HepG2 (cell line): Measurements from ENCODE around the gene SP5. TPM values are rescaled to one million over a fixed set of nuclear protein-coding genes. Genes with fewer than 3 reads are reported as not detected.
"Not testable (repeated sequence)": the region's sequence is repeated elsewhere in the genome, so short reads cannot be mapped to it uniquely, and the experiment has no call there.

Source experiments
- ATAC-seq: fragments of 200-7000 bp; cut with Tn5 transposase; 3 replicates; pipeline ENCODE4 v1.9.1; 2020; ENCODE audit warnings: mild to moderate bottlenecking, moderate library complexity
- BruUV-seq: library from RNA; stranded (reverse); fragments of 400-500 nt; replicated peaks from 2 replicates; lab custom pipeline; 2021; lab: Mats Ljungman, UMichigan
- CTCF ChIA-PET: fragments of 300-600 bp; formaldehyde crosslinking; extraction: SDS; loops from one replicate; lab custom pipeline; 2021; ENCODE audit warnings: low total read pairs, inconsistent platforms, low intra/inter-chr PET ratio; lab: Yijun Ruan, JAX
- POLR2A ChIA-PET: fragments of 350-600 bp; sonication (Branson Sonifier 250); formaldehyde crosslinking; loops from one replicate; lab custom pipeline; 2020; ENCODE audit warnings: antibody characterized with exemption, inconsistent platforms; lab: Yijun Ruan, JAX
- DNase-seq: peaks from one replicate; pipeline ENCODE4 v3.0.0-alpha.2; 2015; ENCODE audit warnings: low spot score
- FAIRE-seq: peaks from 3 replicates; lab custom pipeline; 2011; peaks lifted over from hg19 to GRCh38; lab: Jason Lieb, UNC
- H2AFZ ChIP-seq: one replicate; pipeline ENCODE4 v1.6.1; 2011; ENCODE audit warnings: low read length, inconsistent platforms
- H3K27ac ChIP-seq: fragments of 300-600 bp; 3 replicates; pipeline ENCODE4 v1.8.0; 2011; ENCODE audit warnings: mixed run types, mild to moderate bottlenecking, mixed read lengths, low read length, inconsistent platforms; ENCODE audit not compliant: insufficient read depth; ENCODE audit errors: extremely low read length
- H3K27me3 ChIP-seq, 2 experiments: fragments of 200-600 bp in 1 of 2; 2 replicates in 1 of 2; 3 replicates in 1 of 2; pipeline versions ENCODE4 v1.6.0 to v1.8.0; 2011; ENCODE audit warnings: low read length in 2 of 2, mild to moderate bottlenecking in 2 of 2, moderate library complexity in 2 of 2, inconsistent platforms in 1 of 2; ENCODE audit not compliant: insufficient read depth in 2 of 2, control insufficient read depth in 1 of 2
- H3K36me3 ChIP-seq, 2 experiments: fragments of 200-600 bp in 1 of 2; replicated peaks in 1 of 2; 2 replicates in 1 of 2; 3 replicates in 1 of 2; pipeline versions ENCODE4 v1.5.1 to v1.8.0; 2011; ENCODE audit warnings: low read length in 2 of 2, inconsistent platforms in 1 of 2; ENCODE audit not compliant: insufficient read depth in 2 of 2, control insufficient read depth in 1 of 2
- H3K4me1 ChIP-seq: 2 replicates; pipeline ENCODE4 v1.5.1; 2012; ENCODE audit warnings: low read length, inconsistent platforms; ENCODE audit not compliant: insufficient read depth
- H3K4me2 ChIP-seq: 2 replicates; pipeline ENCODE4 v1.6.0; 2011; ENCODE audit warnings: low read depth, low read length, inconsistent platforms
- H3K4me3 ChIP-seq, 3 experiments: fragments of 200-600 bp in 1 of 3; sonication (generic), shearing (Covaris generic) in 1 of 3; replicated peaks in 1 of 3; 2 replicates each; pipeline ENCODE4 v1.5.1; 2011 to 2016; ENCODE audit warnings: low read length in 3 of 3, inconsistent platforms in 2 of 3, low read depth in 2 of 3, mild to moderate bottlenecking in 2 of 3, control low read depth in 1 of 3, mixed read lengths in 1 of 3; ENCODE audit not compliant: insufficient read depth in 1 of 3
- H3K79me2 ChIP-seq: one replicate; pipeline ENCODE4 v1.6.1; 2011; ENCODE audit warnings: low read length, inconsistent platforms; ENCODE audit not compliant: insufficient read depth
- H3K9ac ChIP-seq: 2 replicates; pipeline ENCODE4 v1.6.0; 2011; ENCODE audit warnings: mild to moderate bottlenecking, low read depth, low read length, inconsistent platforms; ENCODE audit not compliant: insufficient read depth
- H3K9me3 ChIP-seq: 2 replicates; pipeline ENCODE4 v1.5.1; 2012; ENCODE audit warnings: mild to moderate bottlenecking, low read length
- H4K20me1 ChIP-seq: 2 replicates; pipeline ENCODE4 v1.6.0; 2011; ENCODE audit warnings: inconsistent platforms, mild to moderate bottlenecking, low read length, moderate library complexity; ENCODE audit not compliant: insufficient read depth
- CREB1 ChIP-seq, 2 experiments: fragments of 450-650 bp in 1 of 2; IDR thresholded peaks; 2 replicates each; pipeline ENCODE4 v1.6.1; 2016 to 2017; ENCODE audit warnings: control low read depth in 1 of 2, mild to moderate bottlenecking in 1 of 2, missing compliant biosample characterization in 1 of 2, missing genetic modification characterization in 1 of 2
- SKI ChIP-seq: fragments of 450-650 bp; IDR thresholded peaks from one replicate; pipeline ENCODE4 v1.6.1; 2018; ENCODE audit warnings: mild to moderate bottlenecking; ENCODE audit not compliant: partially characterized antibody
- WGBS: methylation state at CpG from one replicate; pipeline ENCODE4 v1.1.6; 2017; ENCODE audit warnings: low lambda C conversion rate; 5-methylcytosine and 5-hydroxymethylcytosine counted together
- in situ Hi-C: cut with HindIII; loops from 2 replicates; pipeline ENCODE4 v1.10.0; 2017; ENCODE audit warnings: low pct_unique_long_range_greater_than_20kb; ENCODE audit not compliant: extremely low pct_ligation_motif_present
- intact Hi-C: fragments of 100-400 bp; cut with micrococcal nuclease; formaldehyde crosslinking; loops from one replicate; pipeline ENCODE4 v1.10.0; 2022; ENCODE audit not compliant: unreplicated experiment
- polyA plus RNA-seq, 8 experiments: library from polyadenylated mRNA; depleted of rRNA in 3 of 8; stranded (reverse) in 7 of 8; unstranded in 1 of 8; fragments of >200 nt; fragmentation: Illumina TruSeq in 4 of 8; extraction: Trizol in 4 of 8; gene quantifications; 2 replicates each; pipeline versions ENCODE4 v1.2.1 to v1.2.3, GENCODE V29; 2011 to 2016; ENCODE audit warnings: low read depth in 4 of 8, missing spikeins in 1 of 8, mixed read lengths in 1 of 8; ENCODE audit not compliant: insufficient read depth in 1 of 8
- total RNA-seq, 5 experiments: library from RNA; depleted of rRNA; stranded (reverse); fragments of >200 nt; fragmentation: Illumina TruSeq; extraction: Trizol; gene quantifications; 2 replicates each; pipeline ENCODE4 v1.2.3, GENCODE V29; 2016; ENCODE audit warnings: low read depth in 1 of 5

SP5 gene
- total and polyA plus RNA-seq, 2 of the 13 experiments (the other 11 are each of a cell fraction or from before 2014, with no cell fraction given), result 50.8 to 119 TPM

DNA sequence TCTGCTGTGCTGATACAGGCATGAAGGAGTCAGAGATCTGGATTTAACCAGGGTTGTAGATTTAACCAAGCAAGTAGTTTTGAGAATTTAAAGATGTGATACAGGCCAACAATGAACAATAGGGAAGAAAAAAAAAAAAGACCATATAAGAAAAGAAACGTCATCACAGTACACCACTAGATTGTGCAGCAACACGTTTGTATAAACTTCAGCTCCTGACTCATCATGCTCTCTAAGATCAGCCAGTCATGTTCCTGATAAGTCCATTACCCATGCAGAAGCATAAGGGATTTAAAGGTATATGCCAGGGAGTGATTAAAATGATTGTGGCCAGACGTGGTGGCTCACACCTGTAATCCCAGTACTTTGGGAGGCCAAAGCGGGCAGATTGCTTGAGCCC, 32.8 kb downstream of the SP5 start:
- in situ Hi-C loops, result no loop called here
- 23% methylated on average over 4 of the region's 4 CpGs for WGBS
- Histone ChIP-seq H2AFZ (no peak overlapping the region), H3K36me3 (no peaks in the 10 kb centered on the region), H3K27me3 (peaks cover 0 to 4% of the 10 kb centered on the region in 2 experiments; a peak in 1 of 5 replicates), H3K9me3 (no peaks in the 10 kb centered on the region), H3K4me1 (peaks cover 15% of the 10 kb centered on the region), H3K9ac (no peak overlapping the region), H3K4me2 (no peak overlapping the region), H3K79me2 (no peaks in the 10 kb centered on the region), H4K20me1 (no peaks in the 10 kb centered on the region), H3K4me3 (no peak overlapping the region), H3K27ac (no peak overlapping the region)
- FAIRE-seq, result no peak
- TF ChIP-seq SKI (no peak), CREB1 (IDR thresholded peaks at IDR 0.05) (0 out of 2 replicates have a peak, but pooled peaks have one; percentile 14), CREB1 (CRISPR knock-in tag; IDR thresholded peaks at IDR 0.05) (no peak)
- intact Hi-C loops, result no loop called here
- BruUV-seq, result no TSS peak
- no peak for ATAC-seq
- POLR2A ChIA-PET, result no interaction called here
- DNase-seq, result no peak
- CTCF ChIA-PET, result no interaction called here

DNA sequence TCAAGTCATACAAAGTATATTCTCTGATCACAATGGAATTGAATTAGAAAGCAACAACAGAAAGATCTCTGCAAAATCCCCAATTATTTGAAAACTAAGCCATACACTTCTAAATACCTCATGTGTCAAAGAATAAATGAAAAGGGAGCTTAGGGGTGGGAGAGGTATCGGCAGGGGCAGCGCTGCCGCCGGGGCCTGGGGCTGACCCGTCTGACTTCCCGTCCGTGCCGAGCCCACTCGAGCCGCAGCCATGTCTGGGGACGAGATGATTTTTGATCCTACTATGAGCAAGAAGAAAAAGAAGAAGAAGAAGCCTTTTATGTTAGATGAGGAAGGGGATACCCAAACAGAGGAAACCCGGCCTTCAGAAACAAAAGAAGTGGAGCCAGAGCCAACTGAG, 36.4 kb downstream of the SP5 start:
- WGBS, result 75% methylated on average over 12 of the region's 12 CpGs
- FAIRE-seq, H3K9ac ChIP-seq, H3K9me3 ChIP-seq, H3K4me2 ChIP-seq, H3K4me1 ChIP-seq, CTCF ChIA-PET, H4K20me1 ChIP-seq, H3K36me3 ChIP-seq, intact Hi-C loops, POLR2A ChIA-PET, BruUV-seq, in situ Hi-C loops, H3K27me3 ChIP-seq, H3K4me3 ChIP-seq, DNase-seq, H2AFZ ChIP-seq, H3K79me2 ChIP-seq, H3K27ac ChIP-seq: not testable (repeated sequence)
- ATAC-seq, result peak; percentile 75
